ENCODE results near the gene GRIA1. TPM values are rescaled to one million over a fixed set of nuclear protein-coding genes. Genes with fewer than 3 reads are reported as not detected.
A peak's percentile ranks its signal among the peaks of the same experiment; 100 is the strongest.

GRIA1 gene
- total and polyA plus RNA-seq, 10 of the 15 experiments (the other 5 are each of a cell fraction or from before 2014, with no cell fraction given): 0.04 to 0.18 (median 0.04) TPM; not detected in 7

DNA sequence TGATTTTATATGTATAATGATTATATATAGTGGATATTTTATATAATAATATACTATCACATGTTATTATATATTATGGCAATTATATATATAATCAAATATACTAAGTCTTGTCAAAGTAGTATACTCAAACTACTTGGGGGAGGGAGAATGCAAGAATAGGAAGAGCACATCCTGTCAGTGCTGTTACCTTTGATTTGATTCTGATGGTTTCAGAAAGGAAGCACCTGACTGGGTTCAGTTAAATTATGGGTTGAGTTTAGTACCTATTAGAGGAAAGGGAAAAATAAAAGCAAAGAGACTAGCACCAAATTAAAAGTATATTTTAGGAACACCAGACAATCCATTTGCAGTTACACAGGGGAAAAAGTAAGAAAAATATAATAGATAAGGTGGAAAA, 107.6 kb downstream of the GRIA1 start (continued):
- no peak for TF ChIP-seq RCOR1 (conservative IDR thresholded peaks at IDR 0.05; ENCODE audit: low read depth, low read length)

DNA sequence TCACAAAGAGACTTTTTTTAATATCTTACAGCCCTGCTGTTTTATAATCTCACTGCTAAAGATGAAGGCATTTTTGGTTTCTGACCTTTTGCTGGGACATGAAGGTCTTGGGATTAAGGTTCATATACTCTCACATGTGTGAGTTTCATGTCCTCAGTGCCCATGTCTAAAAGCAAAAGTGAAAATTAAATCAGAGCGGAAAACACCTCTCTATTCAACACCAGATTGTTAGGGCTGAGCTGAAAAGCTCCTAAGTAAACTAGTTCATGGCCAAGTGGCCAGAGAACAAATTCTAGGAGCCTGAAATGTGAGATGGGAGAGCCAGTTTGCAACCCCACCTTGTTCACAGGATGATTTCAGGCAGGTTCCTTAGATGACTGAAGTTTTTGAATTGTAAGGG, 110.9 kb downstream of the GRIA1 start:
- Histone ChIP-seq H3K79me2 (ENCODE audit: control insufficient read depth, insufficient read depth, low read length) (no peaks in the 10 kb centered on the region), H3K36me3 (ENCODE audit: control insufficient read depth in 2 of 2, insufficient read depth in 2 of 2, low read length in 1 of 2) (no peaks in the 10 kb centered on the region), H3K4me1 (ENCODE audit: control insufficient read depth, insufficient read depth, low read length) (peaks cover 5% of the 10 kb centered on the region; the same call in 1 of the 2 replicates), H3K27me3 (replicated peaks in 1 of 2; ENCODE audit: control insufficient read depth in 2 of 2, insufficient read depth in 2 of 2, low read length in 1 of 2) (no peaks in the 10 kb centered on the region), H3K9ac (ENCODE audit: control insufficient read depth, insufficient read depth, low read length) (no peak overlapping the region), H3K4me3 (no peak overlapping the region), H4K20me1 (ENCODE audit: control insufficient read depth, insufficient read depth) (no peaks in the 10 kb centered on the region), H3K9me3 (replicated peaks; ENCODE audit: control insufficient read depth, insufficient read depth, low read length) (no peaks in the 10 kb centered on the region), H3K27ac (ENCODE audit: control insufficient read depth, insufficient read depth) (peak overlapping the region; percentile 27; the same call in 1 of the 2 replicates), H3K4me2 (ENCODE audit: control insufficient read depth, insufficient read depth) (peak overlapping the region; percentile 59), H2AFZ (ENCODE audit: control insufficient read depth, low read depth, low read length) (peak overlapping the region; percentile 88)
- ATAC-seq (peak; percentile 76), FAIRE-seq (peak; percentile 69), DNase-seq (ENCODE audit: low read depth, low spot score) (peak; percentile 28)
- ChIA-PET RAD21 (ENCODE audit: unreplicated experiment) (no interaction called here), POLR2A (no interaction called here), CTCF (no interaction called here), SMC1A (ENCODE audit: uncharacterized antibody, unreplicated experiment) (no interaction called here)
- BruUV-seq (replicated peaks): no TSS peak
- 4% methylated on average over 1 of the region's 1 CpG for WGBS (ENCODE audit: insufficient coverage, insufficient replicate concordance, low lambda C conversion rate, missing lambda C conversion rate)
- intact Hi-C loops (cut with micrococcal nuclease; ENCODE audit: unreplicated experiment): no loop called here
- in situ Hi-C loops (cut with MboI): no loop called here
- TF ChIP-seq, protein P1, sequence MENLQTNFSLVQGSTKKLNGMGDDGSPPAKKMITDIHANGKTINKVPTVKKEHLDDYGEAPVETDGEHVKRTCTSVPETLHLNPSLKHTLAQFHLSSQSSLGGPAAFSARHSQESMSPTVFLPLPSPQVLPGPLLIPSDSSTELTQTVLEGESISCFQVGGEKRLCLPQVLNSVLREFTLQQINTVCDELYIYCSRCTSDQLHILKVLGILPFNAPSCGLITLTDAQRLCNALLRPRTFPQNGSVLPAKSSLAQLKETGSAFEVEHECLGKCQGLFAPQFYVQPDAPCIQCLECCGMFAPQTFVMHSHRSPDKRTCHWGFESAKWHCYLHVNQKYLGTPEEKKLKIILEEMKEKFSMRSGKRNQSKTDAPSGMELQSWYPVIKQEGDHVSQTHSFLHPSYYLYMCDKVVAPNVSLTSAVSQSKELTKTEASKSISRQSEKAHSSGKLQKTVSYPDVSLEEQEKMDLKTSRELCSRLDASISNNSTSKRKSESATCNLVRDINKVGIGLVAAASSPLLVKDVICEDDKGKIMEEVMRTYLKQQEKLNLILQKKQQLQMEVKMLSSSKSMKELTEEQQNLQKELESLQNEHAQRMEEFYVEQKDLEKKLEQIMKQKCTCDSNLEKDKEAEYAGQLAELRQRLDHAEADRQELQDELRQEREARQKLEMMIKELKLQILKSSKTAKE (IDR thresholded peaks at IDR 0.05; ENCODE audit: low read depth, poor library complexity, severe bottlenecking): no peak
- TF ChIP-seq ZNF207 (IDR thresholded peaks at IDR 0.05; ENCODE audit: borderline replicate concordance) (no peak), NFYB (IDR thresholded peaks at IDR 0.05; ENCODE audit: insufficient read depth, low read depth, low read length) (no peak), YBX1 (IDR thresholded peaks at IDR 0.05) (no peak), SUZ12 (IDR thresholded peaks at IDR 0.05; ENCODE audit: unreplicated experiment) (no peak), BRCA1 (IDR thresholded peaks at IDR 0.05; ENCODE audit: low read depth, low read length) (no peak), ASH2L (IDR thresholded peaks at IDR 0.05; ENCODE audit: borderline replicate concordance, low read depth) (no peak), CHD1 (IDR thresholded peaks at IDR 0.05; ENCODE audit: low read depth, low read length) (no peak), SMAD5 (IDR thresholded peaks at IDR 0.05; ENCODE audit: low read depth) (no peak), CEBPB (IDR thresholded peaks at IDR 0.05; ENCODE audit: borderline replicate concordance in 1 of 2, low read depth in 2 of 2, low read length in 2 of 2) (no peak)
- TF ChIP-seq, protein P2, sequence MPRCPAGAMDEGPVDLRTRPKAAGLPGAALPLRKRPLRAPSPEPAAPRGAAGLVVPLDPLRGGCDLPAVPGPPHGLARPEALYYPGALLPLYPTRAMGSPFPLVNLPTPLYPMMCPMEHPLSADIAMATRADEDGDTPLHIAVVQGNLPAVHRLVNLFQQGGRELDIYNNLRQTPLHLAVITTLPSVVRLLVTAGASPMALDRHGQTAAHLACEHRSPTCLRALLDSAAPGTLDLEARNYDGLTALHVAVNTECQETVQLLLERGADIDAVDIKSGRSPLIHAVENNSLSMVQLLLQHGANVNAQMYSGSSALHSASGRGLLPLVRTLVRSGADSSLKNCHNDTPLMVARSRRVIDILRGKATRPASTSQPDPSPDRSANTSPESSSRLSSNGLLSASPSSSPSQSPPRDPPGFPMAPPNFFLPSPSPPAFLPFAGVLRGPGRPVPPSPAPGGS (IDR thresholded peaks at IDR 0.05; ENCODE audit: borderline replicate concordance, insufficient read depth, low read depth, low read length, poor library complexity, severe bottlenecking): no peak
- TF ChIP-seq, protein P3, sequence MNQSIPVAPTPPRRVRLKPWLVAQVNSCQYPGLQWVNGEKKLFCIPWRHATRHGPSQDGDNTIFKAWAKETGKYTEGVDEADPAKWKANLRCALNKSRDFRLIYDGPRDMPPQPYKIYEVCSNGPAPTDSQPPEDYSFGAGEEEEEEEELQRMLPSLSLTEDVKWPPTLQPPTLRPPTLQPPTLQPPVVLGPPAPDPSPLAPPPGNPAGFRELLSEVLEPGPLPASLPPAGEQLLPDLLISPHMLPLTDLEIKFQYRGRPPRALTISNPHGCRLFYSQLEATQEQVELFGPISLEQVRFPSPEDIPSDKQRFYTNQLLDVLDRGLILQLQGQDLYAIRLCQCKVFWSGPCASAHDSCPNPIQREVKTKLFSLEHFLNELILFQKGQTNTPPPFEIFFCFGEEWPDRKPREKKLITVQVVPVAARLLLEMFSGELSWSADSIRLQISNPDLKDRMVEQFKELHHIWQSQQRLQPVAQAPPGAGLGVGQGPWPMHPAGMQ (IDR thresholded peaks at IDR 0.05; ENCODE audit: borderline replicate concordance): no peak
- TF ChIP-seq, protein P4, sequence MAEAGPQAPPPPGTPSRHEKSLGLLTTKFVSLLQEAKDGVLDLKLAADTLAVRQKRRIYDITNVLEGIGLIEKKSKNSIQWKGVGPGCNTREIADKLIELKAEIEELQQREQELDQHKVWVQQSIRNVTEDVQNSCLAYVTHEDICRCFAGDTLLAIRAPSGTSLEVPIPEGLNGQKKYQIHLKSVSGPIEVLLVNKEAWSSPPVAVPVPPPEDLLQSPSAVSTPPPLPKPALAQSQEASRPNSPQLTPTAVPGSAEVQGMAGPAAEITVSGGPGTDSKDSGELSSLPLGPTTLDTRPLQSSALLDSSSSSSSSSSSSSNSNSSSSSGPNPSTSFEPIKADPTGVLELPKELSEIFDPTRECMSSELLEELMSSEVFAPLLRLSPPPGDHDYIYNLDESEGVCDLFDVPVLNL (IDR thresholded peaks at IDR 0.05; ENCODE audit: low read depth, low read length): no peak

Data from GM12878 (cell line).